HCT116 (cell line): ENCODE results near the gene PPIP5K2. TPM values are rescaled to one million over a fixed set of nuclear protein-coding genes. Genes with fewer than 3 reads are reported as not detected.

Experiments used
- ATAC-seq: fragments of 200-7000 bp; cut with Tn5 transposase; 2 replicates; pipeline ENCODE4 v1.9.1; 2020; ENCODE audit warnings: mild to moderate bottlenecking, moderate library complexity
- BruUV-seq: library from RNA; stranded (reverse); fragments of 400-500 nt; replicated peaks from 2 replicates; lab custom pipeline; 2021; lab: Mats Ljungman, UMichigan
- CTCF ChIA-PET: fragments of 300-600 bp; sonication (Branson Sonifier 250); formaldehyde crosslinking; loops from one replicate; lab custom pipeline; 2021; ENCODE audit warnings: antibody characterized with exemption; lab: Charles Lee
- POLR2A ChIA-PET: fragments of 300-600, 350-600 bp; sonication (Branson Sonifier 250); formaldehyde crosslinking; loops from one replicate; lab custom pipeline; 2021; ENCODE audit warnings: antibody characterized with exemption; lab: Charles Lee
- RAD21 ChIA-PET, 2 experiments: fragments of 300-600 bp; sonication (Branson Sonifier 250); formaldehyde crosslinking; loops; one replicate each; lab custom pipeline; 2023; ENCODE audit warnings: low total read pairs in 2 of 2; ENCODE audit not compliant: uncharacterized antibody in 2 of 2, unreplicated experiment in 2 of 2, low non-redundant PET in 1 of 2; lab: Charles Lee
- DNase-seq: peaks from one replicate; pipeline ENCODE4 v3.0.0-alpha.2; 2010; ENCODE audit warnings: low read depth, low spot score
- H2AFZ ChIP-seq: fragments of 200-600 bp; shearing (Covaris generic), sonication (generic); 2 replicates; pipeline ENCODE4 v1.6.1; 2017; ENCODE audit warnings: low read depth, mixed run types, mixed read lengths, antibody characterized with exemption, low read length; ENCODE audit not compliant: poor library complexity, severe bottlenecking
- H3K27ac ChIP-seq: 2 replicates; pipeline ENCODE4 v1.5.1; 2012; ENCODE audit warnings: low read depth, low read length
- H3K27me3 ChIP-seq: fragments of 200-600 bp; sonication (generic); 2 replicates; pipeline ENCODE4 v1.6.1; 2016; ENCODE audit warnings: mixed run types, low read length, mixed read lengths; ENCODE audit not compliant: insufficient read depth
- H3K36me3 ChIP-seq, 2 experiments: fragments of 200-500 bp in 1 of 2; fragments of 200-600 bp in 1 of 2; sonication (Bioruptor generic) in 1 of 2; sonication (generic) in 1 of 2; 2 replicates each; pipeline versions ENCODE4 v1.5.1 to v1.6.1; 2014 to 2016; ENCODE audit warnings: low read length in 2 of 2, inconsistent platforms in 1 of 2, mixed read lengths in 1 of 2, mixed run types in 1 of 2; ENCODE audit not compliant: insufficient read depth in 2 of 2, control insufficient read depth in 1 of 2
- H3K4me1 ChIP-seq, 2 experiments: fragments of 200-600 bp in 1 of 2; sonication (generic) in 1 of 2; 2 replicates each; pipeline versions ENCODE4 v1.5.1 to v1.6.1; 2012 to 2017; ENCODE audit warnings: low read length in 2 of 2, inconsistent platforms in 1 of 2, mild to moderate bottlenecking in 1 of 2, mixed read lengths in 1 of 2, mixed run types in 1 of 2, moderate library complexity in 1 of 2; ENCODE audit not compliant: insufficient read depth in 2 of 2, control insufficient read depth in 1 of 2
- H3K4me2 ChIP-seq: fragments of 200-600 bp; sonication (generic); 2 replicates; pipeline ENCODE4 v1.6.1; 2017; ENCODE audit warnings: mixed run types, low read length, mixed read lengths
- H3K4me3 ChIP-seq, 2 experiments: fragments of 200-600 bp in 1 of 2; sonication (generic) in 1 of 2; replicated peaks in 1 of 2; 2 replicates each; pipeline ENCODE4 v1.5.1; 2011 to 2016; ENCODE audit warnings: low read length in 2 of 2, control low read depth in 1 of 2, low read depth in 1 of 2, mild to moderate bottlenecking in 1 of 2, mixed read lengths in 1 of 2, mixed run types in 1 of 2
- H3K79me2 ChIP-seq: fragments of 200-600 bp; sonication (generic); 2 replicates; pipeline ENCODE4 v1.6.1; 2017; ENCODE audit warnings: mild to moderate bottlenecking, mixed run types, low read length, moderate library complexity, mixed read lengths; ENCODE audit not compliant: insufficient read depth
- H3K9ac ChIP-seq: fragments of 200-600 bp; sonication (generic); 2 replicates; pipeline ENCODE4 v1.6.1; 2016; ENCODE audit warnings: low read length, mixed read lengths
- H3K9me2 ChIP-seq: fragments of 200-600 bp; sonication (generic), shearing (Covaris generic); 2 replicates; pipeline ENCODE4 v1.6.1; 2017; ENCODE audit warnings: mixed run types, mild to moderate bottlenecking, moderate library complexity; ENCODE audit not compliant: insufficient read depth
- H3K9me3 ChIP-seq, 2 experiments: fragments of 200-500 bp in 1 of 2; fragments of 200-600 bp in 1 of 2; sonication (Bioruptor generic) in 1 of 2; sonication (generic) in 1 of 2; 2 replicates each; pipeline ENCODE4 v1.6.1; 2014 to 2017; ENCODE audit warnings: low read length in 2 of 2, mixed read lengths in 2 of 2, inconsistent platforms in 1 of 2, low read depth in 1 of 2, mild to moderate bottlenecking in 1 of 2, mixed run types in 1 of 2, moderate library complexity in 1 of 2; ENCODE audit not compliant: control insufficient read depth in 1 of 2, insufficient read depth in 1 of 2
- H4K20me1 ChIP-seq: fragments of 200-600 bp; sonication (generic), shearing (Covaris generic); 2 replicates; pipeline ENCODE4 v1.6.1; 2017; ENCODE audit warnings: mixed run types, mild to moderate bottlenecking, moderate library complexity; ENCODE audit not compliant: insufficient read depth
- CEBPB ChIP-seq: IDR thresholded peaks from 2 replicates; pipeline ENCODE4 v1.6.1; 2012; ENCODE audit warnings: low read depth
- JUND ChIP-seq: IDR thresholded peaks from 2 replicates; pipeline ENCODE4 v1.6.1; 2012
- YY1 ChIP-seq: IDR thresholded peaks from 2 replicates; pipeline ENCODE4 v1.6.1; 2011; ENCODE audit warnings: low read length, low read depth, moderate library complexity, mild to moderate bottlenecking; ENCODE audit not compliant: insufficient replicate concordance; ENCODE audit errors: extremely low read depth
- intact Hi-C: fragments of 100-400 bp; cut with micrococcal nuclease; formaldehyde crosslinking; loops from 2 replicates; pipeline ENCODE4 v1.10.0; 2022
- total RNA-seq: library from RNA; stranded (reverse); gene quantifications from one replicate; pipeline ENCODE4 v1.2.1, GENCODE V29; 2021; ENCODE audit not compliant: unreplicated experiment
- TF ChIP-seq, protein P1 (sequence below): IDR thresholded peaks from 2 replicates; pipeline ENCODE4 v1.6.1; 2012
- TF ChIP-seq, protein P2 (sequence below): IDR thresholded peaks from 2 replicates; pipeline ENCODE4 v1.6.1; 2011; ENCODE audit warnings: mild to moderate bottlenecking, low read length, moderate library complexity; ENCODE audit not compliant: insufficient replicate concordance; ENCODE audit errors: extremely low read depth
- TF ChIP-seq, protein P3 (sequence below), 3 experiments: fragments of 200-600 bp in 1 of 3; sonication (generic) in 1 of 3; IDR thresholded peaks in 2 of 3; conservative IDR thresholded peaks in 1 of 3; 2 replicates each; pipeline ENCODE4 v1.5.1; 2012 to 2017; ENCODE audit warnings: low read depth in 2 of 3, low read length in 2 of 3, antibody characterized with exemption in 1 of 3, borderline replicate concordance in 1 of 3, control low read depth in 1 of 3, mild to moderate bottlenecking in 1 of 3, mixed read lengths in 1 of 3, mixed run types in 1 of 3, moderate library complexity in 1 of 3; ENCODE audit not compliant: insufficient read depth in 1 of 3

PPIP5K2 gene
- total RNA-seq, 1 experiment from 2014 or later = 45.8 TPM

DNA sequence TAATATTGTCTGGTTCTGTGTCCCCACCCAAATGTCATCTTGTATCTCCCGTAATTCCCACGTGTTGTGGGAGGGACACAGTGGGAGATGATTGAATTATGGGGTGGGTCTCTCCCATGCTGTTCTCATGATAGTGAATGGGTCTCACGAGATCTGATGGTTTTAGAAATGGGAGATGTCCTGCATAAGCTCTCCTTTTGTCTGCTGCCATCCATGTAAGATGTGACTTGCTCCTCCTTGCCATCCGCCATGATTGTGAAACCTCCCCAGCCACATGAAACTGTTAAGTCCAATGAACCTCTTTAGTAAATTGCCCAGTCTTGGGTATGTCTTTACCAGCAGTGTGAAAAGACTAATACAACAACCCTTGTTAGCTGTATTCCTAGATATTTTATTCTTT, 44.7 kb upstream of the PPIP5K2 start:
- TF ChIP-seq, protein P1, sequence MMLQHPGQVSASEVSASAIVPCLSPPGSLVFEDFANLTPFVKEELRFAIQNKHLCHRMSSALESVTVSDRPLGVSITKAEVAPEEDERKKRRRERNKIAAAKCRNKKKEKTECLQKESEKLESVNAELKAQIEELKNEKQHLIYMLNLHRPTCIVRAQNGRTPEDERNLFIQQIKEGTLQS = no peak
- H3K9ac ChIP-seq = no peak overlapping the region
- H4K20me1 ChIP-seq = no peaks in the 10 kb centered on the region
- H3K4me3 ChIP-seq = no peak overlapping the region
- H3K27ac ChIP-seq = no peak overlapping the region
- no peaks in the 10 kb centered on the region for H3K9me2 ChIP-seq
- no peak for DNase-seq
- no peak for ATAC-seq
- no peaks in the 10 kb centered on the region for H3K4me1 ChIP-seq
- H3K9me3 ChIP-seq = no peaks in the 10 kb centered on the region
- no peaks in the 10 kb centered on the region for H3K36me3 ChIP-seq
- ChIA-PET CTCF (no interaction called here), POLR2A (no interaction called here), RAD21 (no interaction called here)
- no TSS peak for BruUV-seq
- H3K79me2 ChIP-seq = no peaks in the 10 kb centered on the region
- H2AFZ ChIP-seq = no peak overlapping the region
- H3K27me3 ChIP-seq = no peaks in the 10 kb centered on the region
- intact Hi-C loops = no loop called here
- no peak overlapping the region for H3K4me2 ChIP-seq

DNA sequence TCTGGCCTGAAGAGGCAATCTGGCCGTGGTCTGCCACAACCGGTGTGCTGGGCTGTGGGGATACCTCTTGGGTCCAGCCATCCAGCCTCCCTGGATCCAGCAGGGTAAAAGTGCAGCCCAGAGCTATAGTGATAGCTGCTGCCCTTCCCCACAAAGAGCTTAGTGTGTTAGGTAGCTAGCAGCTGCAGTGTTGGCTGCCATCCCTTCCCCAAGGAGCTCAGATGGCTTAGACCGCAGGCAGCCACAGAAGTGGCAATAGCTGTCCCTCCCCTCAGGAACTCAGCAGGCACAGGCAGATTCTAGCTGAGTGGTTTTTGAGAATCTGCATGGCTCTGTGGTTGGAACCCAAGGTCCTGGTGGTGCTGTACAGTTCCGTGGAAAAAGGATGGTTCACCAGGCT, 40.3 kb upstream of the PPIP5K2 start:
- H3K27me3 ChIP-seq = no peaks in the 10 kb centered on the region
- no peaks in the 10 kb centered on the region for H3K36me3 ChIP-seq
- ATAC-seq (no peak), DNase-seq (no peak)
- POLR2A ChIA-PET = no interaction called here
- RAD21 ChIA-PET = no interaction called here
- no peak overlapping the region for H2AFZ ChIP-seq
- H3K9ac ChIP-seq = no peak overlapping the region
- no peaks in the 10 kb centered on the region for H4K20me1 ChIP-seq
- H3K9me2 ChIP-seq = no peaks in the 10 kb centered on the region
- H3K4me3 ChIP-seq = no peak overlapping the region
- BruUV-seq = no TSS peak
- no peaks in the 10 kb centered on the region for H3K9me3 ChIP-seq
- H3K4me2 ChIP-seq = no peak overlapping the region
- H3K79me2 ChIP-seq = no peaks in the 10 kb centered on the region
- TF ChIP-seq CEBPB (no peak), YY1 (no peak), JUND (no peak)
- TF ChIP-seq, protein P2, sequence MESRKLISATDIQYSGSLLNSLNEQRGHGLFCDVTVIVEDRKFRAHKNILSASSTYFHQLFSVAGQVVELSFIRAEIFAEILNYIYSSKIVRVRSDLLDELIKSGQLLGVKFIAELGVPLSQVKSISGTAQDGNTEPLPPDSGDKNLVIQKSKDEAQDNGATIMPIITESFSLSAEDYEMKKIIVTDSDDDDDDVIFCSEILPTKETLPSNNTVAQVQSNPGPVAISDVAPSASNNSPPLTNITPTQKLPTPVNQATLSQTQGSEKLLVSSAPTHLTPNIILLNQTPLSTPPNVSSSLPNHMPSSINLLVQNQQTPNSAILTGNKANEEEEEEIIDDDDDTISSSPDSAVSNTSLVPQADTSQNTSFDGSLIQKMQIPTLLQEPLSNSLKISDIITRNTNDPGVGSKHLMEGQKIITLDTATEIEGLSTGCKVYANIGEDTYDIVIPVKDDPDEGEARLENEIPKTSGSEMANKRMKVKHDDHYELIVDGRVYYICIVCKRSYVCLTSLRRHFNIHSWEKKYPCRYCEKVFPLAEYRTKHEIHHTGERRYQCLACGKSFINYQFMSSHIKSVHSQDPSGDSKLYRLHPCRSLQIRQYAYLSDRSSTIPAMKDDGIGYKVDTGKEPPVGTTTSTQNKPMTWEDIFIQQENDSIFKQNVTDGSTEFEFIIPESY = no peak
- TF ChIP-seq, protein P3, sequence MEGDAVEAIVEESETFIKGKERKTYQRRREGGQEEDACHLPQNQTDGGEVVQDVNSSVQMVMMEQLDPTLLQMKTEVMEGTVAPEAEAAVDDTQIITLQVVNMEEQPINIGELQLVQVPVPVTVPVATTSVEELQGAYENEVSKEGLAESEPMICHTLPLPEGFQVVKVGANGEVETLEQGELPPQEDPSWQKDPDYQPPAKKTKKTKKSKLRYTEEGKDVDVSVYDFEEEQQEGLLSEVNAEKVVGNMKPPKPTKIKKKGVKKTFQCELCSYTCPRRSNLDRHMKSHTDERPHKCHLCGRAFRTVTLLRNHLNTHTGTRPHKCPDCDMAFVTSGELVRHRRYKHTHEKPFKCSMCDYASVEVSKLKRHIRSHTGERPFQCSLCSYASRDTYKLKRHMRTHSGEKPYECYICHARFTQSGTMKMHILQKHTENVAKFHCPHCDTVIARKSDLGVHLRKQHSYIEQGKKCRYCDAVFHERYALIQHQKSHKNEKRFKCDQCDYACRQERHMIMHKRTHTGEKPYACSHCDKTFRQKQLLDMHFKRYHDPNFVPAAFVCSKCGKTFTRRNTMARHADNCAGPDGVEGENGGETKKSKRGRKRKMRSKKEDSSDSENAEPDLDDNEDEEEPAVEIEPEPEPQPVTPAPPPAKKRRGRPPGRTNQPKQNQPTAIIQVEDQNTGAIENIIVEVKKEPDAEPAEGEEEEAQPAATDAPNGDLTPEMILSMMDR (IDR thresholded peaks at IDR 0.05 in 2 of 3, conservative IDR thresholded peaks at IDR 0.05 in 1 of 3; ENCODE audit: borderline replicate concordance in 1 of 3, insufficient read depth in 1 of 3, low read depth in 2 of 3, low read length in 2 of 3) = no peak
- CTCF ChIA-PET = no interaction called here
- H3K4me1 ChIP-seq = no peaks in the 10 kb centered on the region
- H3K27ac ChIP-seq = no peak overlapping the region
- intact Hi-C loops = no loop called here
